WTC11 (cell line): ENCODE results near the gene TMEM14C. TPM values are rescaled to one million over a fixed set of nuclear protein-coding genes. Genes with fewer than 3 reads are reported as not detected.
"Not testable (repeated sequence)": the region's sequence is repeated elsewhere in the genome, so short reads cannot be mapped to it uniquely, and the experiment has no call there.

Experiments used
- ATAC-seq: fragments of 200-7000 bp; cut with Tn5 transposase; 2 replicates; pipeline ENCODE4 v1.10.0; 2021; ENCODE audit warnings: mild to moderate bottlenecking, moderate library complexity
- CTCF ChIA-PET: fragments of 300-600 bp; sonication (Branson Sonifier 250); formaldehyde crosslinking; loops from one replicate; lab custom pipeline; 2021; ENCODE audit warnings: antibody characterized with exemption; lab: Charles Lee
- POLR2A ChIA-PET: fragments of 350-600 bp; sonication (Branson Sonifier 250); formaldehyde crosslinking; loops from one replicate; lab custom pipeline; 2021; ENCODE audit warnings: antibody characterized with exemption; lab: Charles Lee
- DNase-seq: peaks from one replicate; pipeline ENCODE4 v3.0.0; 2021; ENCODE audit warnings: low spot score
- H3K27ac Mint-ChIP-seq: 2 replicates; pipeline ENCODE4 v1.8.0; 2021; ENCODE audit warnings: mixed read lengths
- H3K27me3 Mint-ChIP-seq: 2 replicates; pipeline ENCODE4 v1.8.0; 2021; ENCODE audit warnings: low read depth, mild to moderate bottlenecking, moderate library complexity, mixed read lengths
- H3K36me3 Mint-ChIP-seq: 2 replicates; pipeline ENCODE4 v1.8.0; 2021; ENCODE audit warnings: mixed read lengths
- H3K4me1 Mint-ChIP-seq: 2 replicates; pipeline ENCODE4 v1.8.0; 2022; ENCODE audit warnings: mixed read lengths
- H3K4me3 Mint-ChIP-seq: 2 replicates; pipeline ENCODE4 v1.8.0; 2021; ENCODE audit warnings: mild to moderate bottlenecking, moderate library complexity, mixed read lengths
- H3K9me3 Mint-ChIP-seq: 2 replicates; pipeline ENCODE4 v1.8.0; 2021; ENCODE audit warnings: mixed read lengths
- ATF2 ChIP-seq: sonication (generic); formaldehyde crosslinking; IDR thresholded peaks from 2 replicates; pipeline ENCODE4 v1.8.1; 2022; ENCODE audit warnings: low read depth, missing genetic modification reagents, borderline replicate concordance
- ATF3 ChIP-seq: sonication (generic); formaldehyde crosslinking; conservative IDR thresholded peaks from 2 replicates; pipeline ENCODE4 v1.8.1; 2022; ENCODE audit warnings: mild to moderate bottlenecking, missing genetic modification reagents
- ATF6 ChIP-seq: sonication (generic); formaldehyde crosslinking; IDR thresholded peaks from 2 replicates; pipeline ENCODE4 v1.8.1; 2023; ENCODE audit warnings: mild to moderate bottlenecking, missing genetic modification reagents
- EMX1 ChIP-seq: fragments of 250-450 bp; sonication (Bioruptor Pico); IDR thresholded peaks from 2 replicates; pipeline ENCODE4 v1.8.0; 2021; ENCODE audit warnings: mild to moderate bottlenecking
- GABPB1 ChIP-seq: sonication (generic); formaldehyde crosslinking; IDR thresholded peaks from 2 replicates; pipeline ENCODE4 v1.8.1; 2023; ENCODE audit warnings: mild to moderate bottlenecking, missing genetic modification reagents
- IRF2 ChIP-seq: sonication (generic); formaldehyde crosslinking; IDR thresholded peaks from 2 replicates; pipeline ENCODE4 v1.8.0; 2022; ENCODE audit warnings: low read depth, missing genetic modification reagents, borderline replicate concordance
- KAT7 ChIP-seq: sonication (generic); formaldehyde crosslinking; IDR thresholded peaks from 2 replicates; pipeline ENCODE4 v1.8.1; 2023; ENCODE audit warnings: missing genetic modification reagents, mild to moderate bottlenecking, borderline replicate concordance
- NFYB ChIP-seq: sonication (generic); formaldehyde crosslinking; conservative IDR thresholded peaks from 2 replicates; pipeline ENCODE4 v1.8.0; 2022; ENCODE audit warnings: low read depth, missing genetic modification reagents
- NR3C1 ChIP-seq: sonication (generic); formaldehyde crosslinking; conservative IDR thresholded peaks from 2 replicates; pipeline ENCODE4 v1.8.1; 2023; ENCODE audit warnings: low read depth, mild to moderate bottlenecking, missing genetic modification reagents
- ZNF423 ChIP-seq: fragments of 250-450 bp; sonication (Bioruptor Pico); IDR thresholded peaks from 2 replicates; pipeline ENCODE4 v2.1.2; 2022; ENCODE audit warnings: mild to moderate bottlenecking, moderate library complexity
- total RNA-seq: library from RNA; stranded (reverse); gene quantifications from 3 replicates; pipeline ENCODE4 v1.2.3, GENCODE V29; 2021
- TF ChIP-seq, protein P1 (sequence below): fragments of 250-450 bp; sonication (Bioruptor Pico); conservative IDR thresholded peaks from 2 replicates; pipeline ENCODE4 v1.9.0; 2021; ENCODE audit warnings: mild to moderate bottlenecking
- TF ChIP-seq, protein P2 (sequence below): sonication (generic); formaldehyde crosslinking; IDR thresholded peaks from 2 replicates; pipeline ENCODE4 v1.8.0; 2022; ENCODE audit warnings: mild to moderate bottlenecking, missing genetic modification reagents

TMEM14C gene
- total RNA-seq, 1 experiment from 2014 or later: 103 TPM

- no peak for TF ChIP-seq ATF3 (CRISPR knock-in tag)
- TF ChIP-seq NR3C1 (CRISPR knock-in tag): no peak
- TF ChIP-seq EMX1: no peak
- no peak for TF ChIP-seq KAT7 (CRISPR knock-in tag)
- no peak for TF ChIP-seq ATF2
- TF ChIP-seq, protein P1, sequence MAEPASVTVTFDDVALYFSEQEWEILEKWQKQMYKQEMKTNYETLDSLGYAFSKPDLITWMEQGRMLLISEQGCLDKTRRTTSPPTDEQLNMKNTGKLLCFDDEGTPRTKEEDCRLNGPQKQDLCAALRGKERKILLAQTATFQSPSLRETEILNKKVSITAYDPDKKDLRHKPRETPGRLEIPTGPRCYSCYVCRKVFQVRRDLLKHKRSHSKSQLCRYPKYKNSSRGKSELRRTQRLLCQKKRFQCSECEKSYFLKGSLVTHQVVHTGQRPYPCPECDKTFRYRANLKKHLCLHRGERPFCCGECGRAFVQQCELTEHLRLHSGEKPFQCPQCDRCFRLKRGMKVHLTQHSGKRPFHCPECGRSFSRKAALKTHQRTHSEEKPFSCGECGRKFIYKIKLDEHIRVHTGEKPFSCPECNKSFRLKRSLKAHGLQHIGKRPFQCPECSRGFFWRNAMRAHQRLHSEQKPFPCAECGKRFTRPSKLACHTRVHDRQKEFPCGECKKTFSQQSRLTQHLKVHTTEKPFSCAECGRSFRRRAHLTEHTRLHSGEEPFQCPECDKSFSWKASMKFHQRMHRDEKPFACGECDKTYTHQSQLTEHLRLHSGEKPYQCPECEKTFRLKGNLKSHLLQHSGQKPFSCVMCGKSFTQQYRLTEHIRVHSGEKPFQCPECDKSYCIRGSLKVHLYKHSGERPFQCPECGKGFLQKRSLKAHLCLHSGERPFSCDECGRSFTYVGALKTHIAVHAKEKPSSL (CRISPR knock-in tag): no peak
- TF ChIP-seq IRF2 (CRISPR knock-in tag): no peak
- no peak for TF ChIP-seq ATF6 (CRISPR knock-in tag)
- TF ChIP-seq, all 79 proteins: peak for 0
Measured at GRCh38 chr6:10719964-10720264, 3.0 kb upstream of the TMEM14C start (continued).

DNA sequence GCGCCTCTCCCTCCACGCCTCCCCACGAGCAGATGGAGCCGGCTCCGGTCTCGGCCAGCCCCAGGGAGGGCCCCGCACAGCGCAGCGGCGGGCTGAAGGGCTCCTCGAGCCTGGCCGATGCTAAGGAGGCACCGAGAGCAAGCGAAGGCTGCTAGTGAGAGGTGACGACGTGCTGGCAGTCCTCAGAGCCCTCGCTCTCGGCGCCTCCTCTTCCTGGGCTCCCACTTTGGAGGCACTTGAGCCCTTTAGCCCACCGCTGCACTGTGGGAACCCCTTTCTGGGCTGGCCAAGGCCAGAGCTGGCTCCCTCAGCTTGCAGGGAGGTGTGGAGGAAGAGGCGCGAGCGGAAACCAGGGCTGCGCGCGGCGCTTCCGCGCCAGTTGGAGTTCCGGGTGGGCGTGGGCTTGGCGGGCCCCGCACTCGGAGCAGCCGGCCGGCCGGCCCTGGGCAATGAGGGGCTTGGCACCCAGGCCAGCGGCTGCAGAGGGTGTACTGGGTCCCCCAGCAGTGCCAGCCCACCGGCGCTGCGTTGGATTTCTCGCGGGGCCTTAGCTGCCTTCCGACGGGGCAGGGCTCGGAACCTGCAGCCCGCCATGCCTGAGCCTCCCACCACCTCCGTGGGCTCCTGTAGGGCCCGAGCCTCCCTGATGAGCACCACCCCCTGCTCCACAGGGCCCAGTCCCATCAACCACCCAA lies 2.5 kb upstream of the TMEM14C start:
- Mint-ChIP-seq H3K36me3 (peaks cover 22% of the 10 kb centered on the region), H3K4me1 (peaks cover 27% of the 10 kb centered on the region), H3K4me3 (no peak overlapping the region), H3K27me3 (no peaks in the 10 kb centered on the region), H3K9me3 (peaks cover 30% of the 10 kb centered on the region), H3K27ac (no peak overlapping the region)
- DNase-seq: no peak
- ChIA-PET POLR2A (interaction anchor here (4.5 kb wide), 1 partner anchor 27 kb away, joined by 43 read pairs; the partner anchor contains the start of gene TMEM14B), CTCF (interaction anchor here (1.8 to 2.7 kb wide), 2 partner anchors 27 to 255 kb away, joined by 8 to 11 read pairs; partner anchors contain the start of gene TMEM14B)
- ATAC-seq: no peak
- TF ChIP-seq ZNF423: no peak
- TF ChIP-seq, protein P2, sequence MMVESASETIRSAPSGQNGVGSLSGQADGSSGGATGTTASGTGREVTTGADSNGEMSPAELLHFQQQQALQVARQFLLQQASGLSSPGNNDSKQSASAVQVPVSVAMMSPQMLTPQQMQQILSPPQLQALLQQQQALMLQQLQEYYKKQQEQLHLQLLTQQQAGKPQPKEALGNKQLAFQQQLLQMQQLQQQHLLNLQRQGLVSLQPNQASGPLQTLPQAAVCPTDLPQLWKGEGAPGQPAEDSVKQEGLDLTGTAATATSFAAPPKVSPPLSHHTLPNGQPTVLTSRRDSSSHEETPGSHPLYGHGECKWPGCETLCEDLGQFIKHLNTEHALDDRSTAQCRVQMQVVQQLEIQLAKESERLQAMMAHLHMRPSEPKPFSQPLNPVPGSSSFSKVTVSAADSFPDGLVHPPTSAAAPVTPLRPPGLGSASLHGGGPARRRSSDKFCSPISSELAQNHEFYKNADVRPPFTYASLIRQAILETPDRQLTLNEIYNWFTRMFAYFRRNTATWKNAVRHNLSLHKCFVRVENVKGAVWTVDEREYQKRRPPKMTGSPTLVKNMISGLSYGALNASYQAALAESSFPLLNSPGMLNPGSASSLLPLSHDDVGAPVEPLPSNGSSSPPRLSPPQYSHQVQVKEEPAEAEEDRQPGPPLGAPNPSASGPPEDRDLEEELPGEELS (CRISPR knock-in tag): no peak

- POLR2A ChIA-PET: interaction anchor here (4.5 kb wide), 1 partner anchor 26 kb away, joined by 43 read pairs; the partner anchor contains the start of gene TMEM14B
- H3K4me3 Mint-ChIP-seq: peak overlapping the region; percentile 97
- ATAC-seq, H3K27me3 Mint-ChIP-seq, DNase-seq: not testable (repeated sequence)
- H3K27ac Mint-ChIP-seq: peak overlapping the region; percentile 99
- TF ChIP-seq GABPB1: peak; percentile 11; the same call in 1 of the 2 replicates
- TF ChIP-seq NFYB (CRISPR knock-in tag): 0 out of 2 replicates have a peak, but pooled peaks have one; percentile 56
- CTCF ChIA-PET: interaction anchor here (1.0 to 2.7 kb wide), 2 partner anchors 26 to 243 kb away, joined by 3 to 11 read pairs; partner anchors contain the start of gene TMEM14B
- peaks cover 28% of the 10 kb centered on the region for H3K4me1 Mint-ChIP-seq
- peaks cover 29% of the 10 kb centered on the region for H3K36me3 Mint-ChIP-seq
- peaks cover 30% of the 10 kb centered on the region for H3K9me3 Mint-ChIP-seq
Measured at GRCh38 chr6:10720960-10721849, 1.7 kb upstream of the TMEM14C start.
